ENCODE measurements around the gene CDSN.
A peak's percentile ranks its signal among the peaks of the same experiment; 100 is the strongest.

The CDSN gene

DNA sequence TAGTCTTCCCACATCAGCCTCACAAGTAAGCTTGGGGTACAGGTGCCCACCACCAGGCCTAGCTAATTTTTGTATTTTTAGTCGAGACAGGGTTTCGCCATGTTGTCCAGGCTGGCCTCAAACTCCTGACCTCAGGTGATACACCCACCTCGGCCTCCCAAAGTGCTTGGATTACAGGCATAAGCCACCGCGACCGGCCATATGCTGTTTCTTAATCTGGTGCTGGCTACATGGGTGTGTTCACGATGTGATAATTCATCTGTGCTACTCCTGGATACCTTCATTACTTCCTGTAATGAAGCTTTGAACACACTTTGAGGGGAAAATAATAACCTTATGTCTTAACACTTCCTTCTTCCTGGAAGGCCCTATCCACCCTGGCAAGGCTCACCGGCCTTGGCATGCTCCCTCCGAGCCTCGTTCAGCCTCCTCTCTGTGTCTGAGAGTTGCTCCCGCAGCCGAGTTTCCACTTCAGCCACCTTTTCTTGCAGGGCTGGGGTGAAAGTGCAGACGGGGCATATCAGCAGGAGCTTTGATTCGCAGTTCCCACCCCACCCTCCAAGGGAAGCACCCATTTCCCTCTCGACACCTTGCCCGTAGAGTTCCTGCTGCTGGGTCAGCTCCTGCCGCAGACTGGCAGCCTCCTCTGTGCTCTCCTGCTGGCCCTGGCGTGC lies 24.2 kb upstream of the CDSN start:
- no peaks in the 10 kb centered on the region for H3K27me3 ChIP-seq (ENCODE audit: insufficient read depth, low read length)
- H3K36me3 ChIP-seq (ENCODE audit: insufficient read depth, low read length), result no peaks in the 10 kb centered on the region

DNA sequence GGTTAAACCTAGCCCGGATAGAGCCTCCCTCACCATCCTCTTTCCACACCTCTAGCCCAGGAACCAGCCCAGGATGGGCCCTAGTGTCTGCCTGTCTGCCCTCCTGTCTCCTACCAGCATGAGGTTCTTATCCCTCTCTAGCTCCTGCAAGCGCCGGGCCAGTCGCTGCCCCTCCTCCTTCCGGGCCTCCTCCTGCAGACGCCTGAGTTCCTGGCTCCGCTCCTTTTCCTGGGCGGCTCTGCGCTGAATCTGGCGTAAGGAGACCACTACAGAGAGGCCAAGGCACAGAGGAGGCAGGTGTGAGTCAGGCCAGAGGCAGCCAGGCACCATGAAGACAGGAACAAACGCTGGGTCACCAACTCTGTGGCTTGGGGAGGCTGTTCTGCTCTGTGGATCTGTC lies 22.9 kb upstream of the CDSN start:
- Histone ChIP-seq H3K27ac (ENCODE audit: low read depth, low read length) (peak overlapping the region; percentile 47), H3K27me3 (ENCODE audit: insufficient read depth, low read length) (no peaks in the 10 kb centered on the region), H2AFZ (ENCODE audit: low read length, unreplicated experiment) (no peak overlapping the region), H3K79me2 (ENCODE audit: control insufficient read depth, insufficient read depth, low read length, unreplicated experiment) (no peaks in the 10 kb centered on the region), H3K4me3 (ENCODE audit: low read depth, low read length) (no peak overlapping the region), H3K36me3 (ENCODE audit: insufficient read depth, low read length) (no peaks in the 10 kb centered on the region), H3K4me1 (ENCODE audit: control insufficient read depth, insufficient read depth, low read length, unreplicated experiment) (peaks cover 12% of the 10 kb centered on the region)

More for the DNA sequence above, 24.2 kb upstream of the CDSN start:
- Histone ChIP-seq H3K27ac (ENCODE audit: low read depth, low read length) (no peak overlapping the region), H2AFZ (ENCODE audit: low read length, unreplicated experiment) (no peak overlapping the region), H3K4me3 (ENCODE audit: low read depth, low read length) (no peak overlapping the region), H3K4me1 (ENCODE audit: control insufficient read depth, insufficient read depth, low read length, unreplicated experiment) (peaks cover 11% of the 10 kb centered on the region), H3K79me2 (ENCODE audit: control insufficient read depth, insufficient read depth, low read length, unreplicated experiment) (no peaks in the 10 kb centered on the region)

DNA sequence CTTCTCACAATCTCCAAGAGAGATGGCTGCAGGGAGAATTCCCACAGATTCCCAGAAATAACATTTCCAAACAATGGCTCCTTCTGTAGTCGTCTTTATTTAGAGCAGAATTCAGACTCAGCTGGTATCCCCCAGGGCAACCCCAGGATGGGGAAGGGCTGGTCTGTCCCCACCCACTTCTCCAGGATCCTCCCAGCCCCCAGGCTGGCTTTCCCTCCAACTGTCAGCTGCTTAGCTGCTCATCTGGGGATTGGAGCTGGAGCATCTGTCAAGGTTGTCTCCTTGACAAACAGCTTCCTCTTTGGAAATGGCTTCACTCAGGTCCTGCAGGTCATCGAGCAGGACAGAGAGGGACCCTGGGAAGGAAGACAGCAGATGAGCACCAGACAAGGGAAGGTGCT lies 22.1 kb upstream of the CDSN start:
- no peak overlapping the region for H3K27ac ChIP-seq (ENCODE audit: low read depth, low read length)
- no peaks in the 10 kb centered on the region for H3K79me2 ChIP-seq (ENCODE audit: control insufficient read depth, insufficient read depth, low read length, unreplicated experiment)

DNA sequence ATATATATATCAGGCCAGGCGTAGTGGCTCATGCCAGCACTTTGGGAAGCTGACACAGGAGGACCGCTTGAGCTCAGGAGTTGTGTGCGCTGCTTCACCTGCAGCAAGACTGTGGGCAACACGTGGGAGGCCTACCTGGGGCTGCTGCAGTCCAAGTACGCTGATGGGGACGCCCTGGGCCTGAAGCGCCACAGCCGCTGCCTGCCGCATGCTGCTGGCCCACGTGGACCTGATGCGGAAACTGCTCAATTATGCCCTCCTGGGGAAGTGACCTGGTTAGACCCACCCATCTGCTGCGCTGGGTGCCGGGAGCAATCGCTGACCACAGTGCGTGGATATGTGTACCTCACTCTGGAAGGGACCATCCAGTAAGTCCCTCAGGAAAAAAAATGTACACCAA lies 20.4 kb upstream of the CDSN start:
- H3K4me3 ChIP-seq (ENCODE audit: low read depth, low read length), result no peak overlapping the region
- H3K36me3 ChIP-seq (ENCODE audit: insufficient read depth, low read length), result no peaks in the 10 kb centered on the region
- H3K27ac ChIP-seq (ENCODE audit: low read depth, low read length), result no peak overlapping the region
- H3K79me2 ChIP-seq (ENCODE audit: control insufficient read depth, insufficient read depth, low read length, unreplicated experiment), result no peaks in the 10 kb centered on the region
- peaks cover 12% of the 10 kb centered on the region for H3K4me1 ChIP-seq (ENCODE audit: control insufficient read depth, insufficient read depth, low read length, unreplicated experiment)
- no peak overlapping the region for H2AFZ ChIP-seq (ENCODE audit: low read length, unreplicated experiment)
- H3K27me3 ChIP-seq (ENCODE audit: insufficient read depth, low read length), result no peaks in the 10 kb centered on the region

More for the DNA sequence above, 22.1 kb upstream of the CDSN start:
- no peaks in the 10 kb centered on the region for H3K27me3 ChIP-seq (ENCODE audit: insufficient read depth, low read length)
- peaks cover 12% of the 10 kb centered on the region for H3K4me1 ChIP-seq (ENCODE audit: control insufficient read depth, insufficient read depth, low read length, unreplicated experiment)
- H3K4me3 ChIP-seq (ENCODE audit: low read depth, low read length), result no peak overlapping the region
- H3K36me3 ChIP-seq (ENCODE audit: insufficient read depth, low read length), result no peaks in the 10 kb centered on the region
- H2AFZ ChIP-seq (ENCODE audit: low read length, unreplicated experiment), result no peak overlapping the region

DNA sequence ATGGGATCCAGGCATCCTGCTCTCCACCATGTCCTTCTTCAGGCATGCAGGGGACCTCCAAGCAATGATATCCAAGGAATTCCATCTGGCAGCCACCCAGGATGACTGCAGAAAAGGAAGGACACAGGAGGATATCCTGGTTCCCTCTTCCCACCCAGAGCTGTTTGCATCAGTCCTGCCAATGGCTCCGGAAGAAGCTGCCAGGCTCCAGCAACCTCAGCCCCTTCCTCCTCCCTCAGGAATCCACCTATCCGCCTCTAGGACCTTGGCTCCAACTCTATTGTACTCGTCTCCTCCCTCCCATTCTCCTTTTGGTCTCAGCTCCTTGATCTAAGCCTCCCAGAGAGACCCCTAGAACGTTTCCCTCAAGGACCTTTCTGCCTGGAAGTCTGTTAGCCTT lies 19.4 kb upstream of the CDSN start:
- Histone ChIP-seq H3K36me3 (ENCODE audit: insufficient read depth, low read length) (no peaks in the 10 kb centered on the region), H2AFZ (ENCODE audit: low read length, unreplicated experiment) (no peak overlapping the region), H3K4me1 (ENCODE audit: control insufficient read depth, insufficient read depth, low read length, unreplicated experiment) (peaks cover 12% of the 10 kb centered on the region), H3K4me3 (ENCODE audit: low read depth, low read length) (no peak overlapping the region), H3K79me2 (ENCODE audit: control insufficient read depth, insufficient read depth, low read length, unreplicated experiment) (no peaks in the 10 kb centered on the region), H3K27ac (ENCODE audit: low read depth, low read length) (no peak overlapping the region), H3K27me3 (ENCODE audit: insufficient read depth, low read length) (no peaks in the 10 kb centered on the region)

DNA sequence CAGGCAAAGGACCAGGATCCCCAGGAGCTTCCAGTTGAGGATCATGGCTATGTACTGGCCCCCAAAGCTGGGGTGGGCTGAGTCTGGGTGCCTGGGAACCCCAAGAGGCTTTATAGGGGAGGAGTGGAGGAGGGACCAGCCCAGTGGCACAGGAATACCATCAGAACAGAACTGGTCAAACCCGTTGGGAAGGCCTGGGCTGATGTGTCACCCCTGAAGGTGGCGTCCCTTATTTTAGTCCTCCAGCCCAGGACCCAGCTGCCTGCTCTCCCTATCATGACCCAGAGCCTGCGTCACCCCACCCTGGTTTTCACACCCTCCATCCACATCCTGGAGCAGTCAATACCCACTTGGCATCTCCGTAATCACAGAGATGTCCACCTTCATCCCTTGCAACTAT lies 18.7 kb upstream of the CDSN start, which contains the start of gene PSORS1C2:
TSS of gene PSORS1C2 (minus strand) at position 85 of the 400 bp plus-strand sequence. CDS start at position 45, 40 bp downstream.
- no peak within 1 kb of the TSS for H3K27ac ChIP-seq (ENCODE audit: low read depth, low read length)
- no peaks in the 10 kb centered on the region for H3K36me3 ChIP-seq (ENCODE audit: insufficient read depth, low read length)
- H3K27me3 ChIP-seq (ENCODE audit: insufficient read depth, low read length), result no peaks in the 10 kb centered on the region
- H3K4me1 ChIP-seq (ENCODE audit: control insufficient read depth, insufficient read depth, low read length, unreplicated experiment), result peaks cover 12% of the 10 kb centered on the region
- H3K79me2 ChIP-seq (ENCODE audit: control insufficient read depth, insufficient read depth, low read length, unreplicated experiment), result no peaks in the 10 kb centered on the region
- H2AFZ ChIP-seq (ENCODE audit: low read length, unreplicated experiment), result no peak within 1 kb of the TSS
- H3K4me3 ChIP-seq (ENCODE audit: low read depth, low read length), result peak within 1 kb of the TSS; percentile 49

DNA sequence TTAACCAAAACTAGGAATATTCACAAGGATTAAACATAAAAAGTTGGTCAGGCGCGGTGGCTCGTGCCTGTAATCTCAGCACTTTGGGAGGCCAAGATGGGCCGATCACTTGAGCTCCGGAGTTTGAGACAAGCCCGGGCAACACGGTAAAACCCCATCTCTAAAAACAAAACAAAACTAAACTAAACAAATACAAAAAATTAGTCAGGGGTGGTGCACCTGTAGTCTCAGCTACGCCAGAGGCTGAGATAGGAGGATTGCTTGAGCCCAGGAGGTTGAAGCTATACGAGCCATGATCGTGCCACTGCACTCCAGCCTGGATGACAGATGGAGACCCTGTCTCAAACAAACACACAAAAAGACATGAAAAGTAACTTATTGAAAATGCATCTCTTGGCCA lies 15.5 kb upstream of the CDSN start:
- H3K4me1 ChIP-seq (ENCODE audit: control insufficient read depth, insufficient read depth, low read length, unreplicated experiment), result peaks cover 4% of the 10 kb centered on the region
- no peak overlapping the region for H2AFZ ChIP-seq (ENCODE audit: low read length, unreplicated experiment)
- H3K27me3 ChIP-seq (ENCODE audit: insufficient read depth, low read length), result no peaks in the 10 kb centered on the region
- no peaks in the 10 kb centered on the region for H3K36me3 ChIP-seq (ENCODE audit: insufficient read depth, low read length)
- no peaks in the 10 kb centered on the region for H3K79me2 ChIP-seq (ENCODE audit: control insufficient read depth, insufficient read depth, low read length, unreplicated experiment)
- no peak overlapping the region for H3K27ac ChIP-seq (ENCODE audit: low read depth, low read length)
- H3K4me3 ChIP-seq (ENCODE audit: low read depth, low read length), result no peak overlapping the region

DNA sequence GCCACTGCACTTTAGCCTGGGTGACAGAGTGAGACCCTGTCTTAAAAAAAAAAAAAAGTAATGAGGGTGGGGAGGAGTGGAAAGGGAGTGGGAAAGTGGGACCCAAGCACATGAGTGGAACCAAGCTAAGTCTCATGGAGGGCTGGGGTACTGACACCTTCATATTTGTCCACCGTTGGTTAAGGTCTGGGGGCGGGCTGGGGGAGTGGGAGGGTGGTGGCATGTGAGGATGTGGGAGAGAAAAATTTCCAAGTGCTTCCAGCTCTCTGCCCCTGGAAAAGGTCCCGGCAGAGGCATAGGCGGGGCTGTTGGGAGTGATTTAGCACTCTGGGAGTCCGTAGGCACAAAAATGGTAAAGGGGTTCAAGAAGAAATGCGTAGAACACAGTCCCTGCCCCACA lies 12.6 kb upstream of the CDSN start:
- Histone ChIP-seq H3K27ac (ENCODE audit: low read depth, low read length) (no peak overlapping the region), H2AFZ (ENCODE audit: low read length, unreplicated experiment) (no peak overlapping the region), H3K27me3 (ENCODE audit: insufficient read depth, low read length) (0 out of 2 replicates have a peak, but pooled peaks cover 7% of the 10 kb centered on the region), H3K36me3 (ENCODE audit: insufficient read depth, low read length) (no peaks in the 10 kb centered on the region), H3K4me3 (ENCODE audit: low read depth, low read length) (no peak overlapping the region), H3K79me2 (ENCODE audit: control insufficient read depth, insufficient read depth, low read length, unreplicated experiment) (no peaks in the 10 kb centered on the region), H3K4me1 (ENCODE audit: control insufficient read depth, insufficient read depth, low read length, unreplicated experiment) (no peaks in the 10 kb centered on the region)

DNA sequence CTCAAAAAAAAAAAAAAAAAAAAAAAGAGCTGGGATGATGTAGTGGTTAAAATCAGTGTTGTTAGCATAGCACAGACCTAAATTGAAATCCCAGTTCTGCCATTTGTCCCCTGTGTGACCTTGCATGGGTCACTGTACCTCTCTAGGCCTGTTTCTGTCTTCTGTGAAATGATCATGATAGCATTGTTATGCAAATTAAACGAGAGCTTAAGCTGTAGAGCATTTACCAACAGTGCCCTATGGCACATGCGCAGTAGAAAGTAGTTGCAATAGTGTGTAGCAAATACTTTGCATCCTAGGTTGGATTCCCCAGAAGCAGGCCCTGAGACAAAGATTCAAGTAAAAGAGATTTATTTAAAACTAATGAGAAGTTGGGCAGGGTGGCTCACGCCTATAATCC lies 11.3 kb upstream of the CDSN start:
- Histone ChIP-seq H3K27me3 (ENCODE audit: insufficient read depth, low read length) (0 out of 2 replicates have a peak, but pooled peaks cover 7% of the 10 kb centered on the region), H3K4me3 (ENCODE audit: low read depth, low read length) (no peak overlapping the region), H3K27ac (ENCODE audit: low read depth, low read length) (no peak overlapping the region), H2AFZ (ENCODE audit: low read length, unreplicated experiment) (no peak overlapping the region), H3K79me2 (ENCODE audit: control insufficient read depth, insufficient read depth, low read length, unreplicated experiment) (no peaks in the 10 kb centered on the region), H3K36me3 (ENCODE audit: insufficient read depth, low read length) (no peaks in the 10 kb centered on the region), H3K4me1 (ENCODE audit: control insufficient read depth, insufficient read depth, low read length, unreplicated experiment) (peaks cover 1% of the 10 kb centered on the region)

DNA sequence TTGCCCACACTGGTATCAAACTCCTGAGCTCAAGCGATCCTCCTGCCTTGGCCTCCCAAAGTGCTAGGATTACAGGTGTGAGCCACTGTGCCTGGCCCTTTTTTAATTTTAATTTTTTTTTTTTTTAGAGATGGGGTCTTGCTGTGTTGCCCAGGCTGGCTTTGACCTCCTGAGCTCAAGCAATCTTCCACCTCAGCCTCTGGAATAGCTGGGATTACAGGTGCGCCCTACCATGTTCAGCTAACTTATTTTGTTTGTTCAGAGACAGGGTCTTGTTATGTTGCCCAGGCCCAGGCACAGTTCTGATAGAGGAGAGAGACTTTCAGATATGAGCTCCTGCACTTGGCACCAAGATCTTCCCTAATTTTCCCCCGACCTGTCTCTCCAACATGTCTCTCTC lies 10.5 kb upstream of the CDSN start:
- Histone ChIP-seq H3K4me3 (ENCODE audit: low read depth, low read length) (no peak overlapping the region), H3K4me1 (ENCODE audit: control insufficient read depth, insufficient read depth, low read length, unreplicated experiment) (peaks cover 8% of the 10 kb centered on the region), H3K27me3 (ENCODE audit: insufficient read depth, low read length) (0 out of 2 replicates have a peak, but pooled peaks cover 7% of the 10 kb centered on the region), H3K36me3 (ENCODE audit: insufficient read depth, low read length) (no peaks in the 10 kb centered on the region), H2AFZ (ENCODE audit: low read length, unreplicated experiment) (no peak overlapping the region), H3K27ac (ENCODE audit: low read depth, low read length) (no peak overlapping the region), H3K79me2 (ENCODE audit: control insufficient read depth, insufficient read depth, low read length, unreplicated experiment) (no peaks in the 10 kb centered on the region)

DNA sequence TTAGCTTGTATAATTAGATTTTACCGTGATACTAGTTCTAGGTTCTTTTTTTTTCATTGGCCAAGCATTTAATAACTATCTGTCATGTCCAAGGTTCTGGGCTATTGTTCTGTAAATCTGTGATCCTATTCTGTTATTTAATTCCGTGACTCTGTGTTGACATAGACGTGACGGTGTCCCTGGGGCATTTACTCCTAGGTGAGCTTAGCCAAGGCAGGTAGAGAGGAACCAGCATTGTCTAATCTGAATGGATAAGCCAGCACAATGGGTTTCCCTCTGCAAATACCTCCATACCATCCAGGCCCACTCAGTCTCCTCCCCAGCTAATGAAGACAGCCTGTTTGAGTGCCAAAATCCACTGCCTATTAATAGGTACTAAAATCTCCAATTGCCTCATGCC lies 8.9 kb upstream of the CDSN start:
- H2AFZ ChIP-seq (ENCODE audit: low read length, unreplicated experiment), result no peak overlapping the region
- no peak overlapping the region for H3K4me3 ChIP-seq (ENCODE audit: low read depth, low read length)
- H3K27me3 ChIP-seq (ENCODE audit: insufficient read depth, low read length), result 0 out of 2 replicates have a peak, but pooled peaks cover 7% of the 10 kb centered on the region
- no peak overlapping the region for H3K27ac ChIP-seq (ENCODE audit: low read depth, low read length)
- no peaks in the 10 kb centered on the region for H3K36me3 ChIP-seq (ENCODE audit: insufficient read depth, low read length)
- peaks cover 24% of the 10 kb centered on the region for H3K4me1 ChIP-seq (ENCODE audit: control insufficient read depth, insufficient read depth, low read length, unreplicated experiment)
- H3K79me2 ChIP-seq (ENCODE audit: control insufficient read depth, insufficient read depth, low read length, unreplicated experiment), result no peaks in the 10 kb centered on the region
